HT1080 (cell line): Measurements from ENCODE around the gene CENPP. TPM values are rescaled to one million over a fixed set of nuclear protein-coding genes. Genes with fewer than 3 reads are reported as not detected.

Source experiments
- DNase-seq: peaks from one replicate; pipeline ENCODE4 v3.0.0-alpha.2; 2015; ENCODE audit warnings: low read depth
- total RNA-seq: library from RNA; depleted of rRNA; stranded (reverse); fragments of >200 nt; shearing (Covaris generic); gene quantifications from 2 replicates; pipeline ENCODE4 v1.2.3, GENCODE V29; 2014

CENPP gene
- total RNA-seq, 1 experiment from 2014 or later = 16.0 TPM

DNA sequence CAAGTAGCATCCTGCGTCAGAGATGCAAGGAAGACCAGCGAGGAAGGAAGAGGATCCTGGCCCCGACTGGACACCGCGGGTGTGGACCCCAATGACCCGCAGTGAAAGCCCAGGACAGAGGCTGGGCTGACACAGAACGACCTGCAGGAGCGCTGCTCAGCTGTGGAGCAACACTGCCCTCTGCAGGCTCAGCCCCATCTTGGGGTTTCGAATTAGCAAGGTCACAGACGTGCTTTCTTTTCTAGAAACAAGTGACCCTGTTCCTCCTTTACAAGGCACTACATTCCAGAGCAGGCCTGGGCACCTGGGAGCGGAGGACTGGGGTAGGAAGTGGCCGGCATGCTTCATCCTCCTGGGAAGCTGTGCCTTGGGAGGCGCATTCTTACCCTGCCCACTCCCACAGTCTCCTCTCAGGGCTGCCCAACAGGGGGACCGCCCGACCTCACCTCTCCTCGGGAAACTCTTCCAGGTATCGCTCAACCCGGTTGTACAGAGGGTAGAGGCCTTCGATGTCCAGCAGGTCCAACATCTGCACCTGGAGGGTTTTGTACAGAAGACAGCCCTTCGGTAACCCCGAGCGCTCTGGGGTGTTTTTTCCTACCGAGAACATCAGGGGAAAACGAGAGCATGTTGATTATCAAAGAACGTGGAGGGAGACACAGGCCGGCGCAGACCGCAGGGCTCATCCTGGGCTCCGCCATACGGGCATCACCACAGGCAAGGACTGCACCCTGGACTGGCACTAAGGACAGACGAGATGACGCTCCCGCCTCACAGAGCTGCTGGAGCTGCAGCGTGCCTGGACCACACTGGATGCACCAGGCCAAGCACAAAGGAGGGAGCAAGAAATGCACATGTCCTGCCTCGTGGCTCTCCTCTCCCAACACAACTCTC lies 309.2 kb downstream of the CENPP start:
- peak; percentile 57 for DNase-seq

DNA sequence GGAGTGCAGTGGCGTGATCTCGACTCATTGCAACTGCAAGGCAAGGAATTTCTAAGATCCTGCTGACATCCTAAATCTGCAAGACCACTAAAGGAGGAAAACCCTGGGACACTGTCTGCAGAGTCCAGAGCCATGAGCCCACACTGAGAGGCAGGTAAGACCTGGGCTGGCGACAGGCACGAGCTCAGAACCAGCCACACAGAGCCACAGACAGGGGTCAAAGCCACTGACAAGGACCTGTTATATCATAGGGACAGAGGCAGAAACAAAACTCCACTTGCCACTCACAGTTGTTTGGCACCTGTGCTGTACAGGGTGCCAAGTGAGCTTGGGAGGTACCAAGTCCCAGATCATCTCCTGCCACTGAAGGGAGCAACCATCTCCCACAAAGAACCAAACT lies 310.0 kb downstream of the CENPP start:
- DNase-seq = no peak

GRCh38 chr9:92636627-92637026 lies 310.9 kb downstream of the CENPP start:
- no peak for DNase-seq

- DNase-seq = no peak
Measured at GRCh38 chr9:92637326-92637725, 311.6 kb downstream of the CENPP start.

DNA sequence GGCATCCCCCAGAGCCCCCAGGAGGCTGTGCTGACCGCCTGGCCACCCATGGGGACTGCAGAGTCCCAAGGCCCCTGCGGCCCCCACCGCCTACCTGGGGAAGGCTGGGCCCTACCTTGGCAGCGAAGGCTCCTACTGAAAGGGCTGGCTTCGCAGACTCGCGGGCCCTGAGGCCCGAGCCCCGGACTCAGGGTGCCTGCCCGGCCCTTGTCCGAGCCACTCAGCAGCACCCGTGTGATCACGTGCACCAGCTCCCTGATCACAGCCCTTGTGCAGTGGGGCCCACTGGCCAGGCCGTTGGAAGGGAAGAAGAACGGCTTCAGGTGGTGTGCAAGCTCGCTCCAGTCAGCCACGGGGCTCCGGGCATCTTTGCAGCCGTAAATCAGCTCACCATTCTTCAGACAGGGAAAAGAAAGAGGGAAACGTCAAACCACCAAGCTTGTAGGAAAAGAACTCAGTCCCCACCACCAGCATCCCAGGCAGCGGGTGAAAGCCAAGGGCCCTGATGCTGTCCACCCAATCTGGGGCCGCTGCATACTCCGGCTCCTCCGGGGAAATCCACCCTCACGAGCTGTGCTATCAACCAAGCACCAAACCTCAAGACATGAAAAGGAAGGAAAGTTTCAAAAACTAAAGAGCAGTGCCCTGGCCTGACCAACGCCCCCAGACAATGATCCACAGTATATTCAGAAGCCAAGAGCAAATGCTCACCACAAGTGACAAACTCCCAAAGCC lies 312.3 kb downstream of the CENPP start:
- DNase-seq = no peak

GRCh38 chr9:92638621-92639101 lies 312.9 kb downstream of the CENPP start:
- DNase-seq = no peak

- DNase-seq = no peak
Measured at GRCh38 chr9:92639124-92639523, 313.4 kb downstream of the CENPP start.

DNA sequence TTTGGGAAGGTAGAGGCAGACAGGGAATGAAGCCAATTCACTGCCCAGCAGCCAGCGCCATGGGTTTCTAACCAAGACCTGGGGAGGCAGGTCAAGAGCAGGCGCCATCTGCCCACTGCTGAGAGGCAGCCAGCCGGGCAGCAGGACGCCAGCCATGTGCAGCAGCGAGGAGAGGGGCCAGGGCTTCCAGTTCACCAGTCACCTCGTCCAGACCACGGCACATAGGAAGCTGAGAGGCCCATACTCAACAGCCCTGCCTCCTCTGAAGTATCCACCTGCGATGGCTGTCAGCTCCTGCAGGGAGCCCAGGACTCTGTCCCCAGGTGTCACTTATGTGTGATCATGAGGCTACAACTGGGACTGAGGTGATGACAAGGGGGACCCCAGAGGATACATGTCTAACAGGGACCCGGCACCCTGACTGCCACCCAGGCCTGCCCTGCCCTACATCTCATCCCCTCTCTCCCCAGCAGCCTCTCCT lies 314.1 kb downstream of the CENPP start:
- DNase-seq = no peak

DNA sequence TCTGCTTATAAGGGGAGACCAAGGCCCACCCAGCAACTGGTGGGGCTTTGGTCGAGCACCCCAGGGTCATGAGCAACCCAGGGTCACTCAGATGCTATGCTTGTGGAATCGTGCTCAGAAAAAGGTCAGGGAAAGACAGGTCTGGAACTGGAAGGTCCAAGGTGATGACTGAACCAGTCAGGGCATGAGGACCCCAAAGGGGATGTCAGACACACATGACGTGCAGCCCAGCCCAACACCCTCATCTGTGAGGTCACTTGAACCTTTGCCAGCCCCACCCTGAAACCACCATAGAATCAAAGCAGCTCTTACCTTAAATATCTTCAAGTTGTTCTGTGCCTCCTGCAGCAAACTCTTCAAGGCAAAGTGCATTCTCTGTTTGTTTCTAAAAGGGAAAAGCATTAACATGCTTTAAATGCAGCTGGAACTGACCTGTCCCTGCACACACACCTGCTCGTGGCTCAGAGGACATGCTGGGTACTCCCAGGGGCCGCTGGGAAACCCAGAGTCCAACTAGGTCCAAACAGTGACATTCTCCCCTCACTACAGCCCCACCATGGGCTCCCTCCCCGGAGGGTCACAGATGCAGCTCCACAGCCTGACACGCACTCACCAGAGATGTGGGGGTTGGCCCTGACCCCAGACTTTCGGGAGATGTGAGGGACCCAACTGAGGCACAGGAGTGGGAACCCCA lies 314.8 kb downstream of the CENPP start:
- DNase-seq = no peak

GRCh38 chr9:92641092-92641809 lies 315.5 kb downstream of the CENPP start:
- DNase-seq = no peak

GRCh38 chr9:92642041-92642451 lies 316.3 kb downstream of the CENPP start:
- DNase-seq = no peak

- no peak for DNase-seq
Measured at GRCh38 chr9:92642564-92642963, 316.8 kb downstream of the CENPP start.

DNA sequence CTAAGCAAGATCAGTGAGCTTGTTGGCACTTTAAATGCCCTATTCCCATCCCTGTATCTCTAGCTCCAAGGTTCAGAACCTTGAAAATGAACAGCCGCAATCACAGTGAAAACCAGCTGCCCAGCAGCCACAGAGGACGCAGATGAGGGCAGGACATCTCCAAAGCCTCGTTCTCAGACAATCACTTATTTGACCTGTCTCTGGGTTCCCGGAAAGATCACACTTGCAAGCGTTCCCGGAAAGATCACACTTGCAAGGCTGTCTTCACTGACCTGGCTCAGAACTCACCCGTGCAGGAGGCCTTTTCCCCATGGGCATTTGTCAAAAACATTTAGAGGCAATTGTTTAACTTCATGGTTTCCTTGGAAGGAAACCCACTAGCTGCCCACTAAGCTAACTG lies 318.5 kb downstream of the CENPP start:
- DNase-seq = no peak

GRCh38 chr9:92645041-92645440 lies 319.3 kb downstream of the CENPP start:
- DNase-seq = no peak

DNA sequence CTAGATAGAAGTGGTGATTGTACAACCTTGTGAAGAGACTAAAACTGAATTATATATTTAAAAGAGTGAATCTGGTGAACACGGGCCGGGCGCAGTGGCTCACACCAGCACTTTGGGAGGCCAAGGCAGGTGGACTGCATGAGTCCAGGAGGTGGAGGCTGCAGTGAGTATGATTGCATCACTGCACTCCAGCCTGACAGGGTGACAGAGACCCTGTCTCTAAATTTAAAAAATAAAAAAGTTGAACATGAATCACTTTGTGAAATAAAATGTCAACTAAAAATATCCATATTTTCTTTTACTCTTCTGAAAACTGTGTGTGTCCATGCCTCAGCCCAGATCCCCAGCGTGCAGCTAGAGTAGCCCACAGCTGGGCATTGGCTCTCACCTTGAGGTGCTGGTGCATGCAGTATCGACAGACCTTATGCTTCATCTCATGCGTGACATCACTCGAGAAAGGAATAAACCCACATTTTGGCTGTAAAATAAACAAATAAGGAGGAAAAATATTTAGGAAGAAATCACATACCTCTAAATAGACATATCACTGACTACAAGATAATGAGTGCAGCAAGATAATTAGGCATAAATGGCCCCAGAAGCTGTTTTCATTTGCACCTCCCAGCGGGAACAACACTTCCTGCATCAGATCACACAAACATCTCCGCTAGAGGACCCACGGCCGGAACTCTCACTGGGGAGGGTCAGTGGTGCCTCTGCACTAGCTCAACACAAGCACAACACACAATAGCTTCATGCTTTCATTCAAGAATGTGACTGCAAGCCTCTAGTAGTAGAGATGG lies 322.1 kb downstream of the CENPP start:
- no peak for DNase-seq

- no peak for DNase-seq
Measured at GRCh38 chr9:92648474-92648971, 322.8 kb downstream of the CENPP start.

DNA sequence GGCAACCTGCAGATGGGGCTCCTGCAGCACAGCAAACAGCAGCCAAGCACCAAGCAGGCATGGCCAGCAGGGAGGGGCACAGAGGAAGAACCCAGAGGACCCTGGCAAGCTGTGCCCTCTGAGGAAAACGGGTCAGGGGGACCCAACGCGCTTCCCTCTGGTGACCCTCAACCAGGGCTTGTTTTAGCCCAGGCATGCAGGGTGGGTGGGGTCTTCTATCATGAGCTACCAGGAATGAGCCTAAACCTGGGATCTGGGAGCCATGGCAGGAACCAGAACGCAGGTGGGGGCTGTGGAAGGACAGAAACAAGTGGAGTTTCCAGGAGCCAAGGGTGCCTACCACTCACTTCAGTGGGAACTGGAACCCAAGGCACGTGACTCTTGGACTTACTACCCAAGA lies 323.3 kb downstream of the CENPP start:
- no peak for DNase-seq

DNA sequence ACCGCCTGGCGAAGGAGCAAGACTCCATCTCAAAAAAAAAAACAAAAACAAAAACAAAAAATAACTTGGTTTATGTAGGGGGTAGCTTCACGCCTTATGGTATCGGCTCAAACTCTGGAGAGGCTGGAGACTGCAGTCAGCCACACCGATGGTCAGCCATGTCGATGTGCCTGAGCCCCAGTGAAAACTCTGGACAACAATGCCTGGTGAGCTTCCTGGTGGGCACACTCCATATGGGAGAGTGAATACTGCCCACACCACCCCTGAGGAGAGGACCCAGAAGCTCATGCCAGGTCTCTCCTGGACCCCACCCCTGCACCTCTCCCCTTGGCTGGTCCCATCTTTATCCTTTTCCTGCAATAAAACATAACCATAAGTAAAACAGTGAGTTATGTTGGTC lies 324.5 kb downstream of the CENPP start:
- DNase-seq = no peak

DNA sequence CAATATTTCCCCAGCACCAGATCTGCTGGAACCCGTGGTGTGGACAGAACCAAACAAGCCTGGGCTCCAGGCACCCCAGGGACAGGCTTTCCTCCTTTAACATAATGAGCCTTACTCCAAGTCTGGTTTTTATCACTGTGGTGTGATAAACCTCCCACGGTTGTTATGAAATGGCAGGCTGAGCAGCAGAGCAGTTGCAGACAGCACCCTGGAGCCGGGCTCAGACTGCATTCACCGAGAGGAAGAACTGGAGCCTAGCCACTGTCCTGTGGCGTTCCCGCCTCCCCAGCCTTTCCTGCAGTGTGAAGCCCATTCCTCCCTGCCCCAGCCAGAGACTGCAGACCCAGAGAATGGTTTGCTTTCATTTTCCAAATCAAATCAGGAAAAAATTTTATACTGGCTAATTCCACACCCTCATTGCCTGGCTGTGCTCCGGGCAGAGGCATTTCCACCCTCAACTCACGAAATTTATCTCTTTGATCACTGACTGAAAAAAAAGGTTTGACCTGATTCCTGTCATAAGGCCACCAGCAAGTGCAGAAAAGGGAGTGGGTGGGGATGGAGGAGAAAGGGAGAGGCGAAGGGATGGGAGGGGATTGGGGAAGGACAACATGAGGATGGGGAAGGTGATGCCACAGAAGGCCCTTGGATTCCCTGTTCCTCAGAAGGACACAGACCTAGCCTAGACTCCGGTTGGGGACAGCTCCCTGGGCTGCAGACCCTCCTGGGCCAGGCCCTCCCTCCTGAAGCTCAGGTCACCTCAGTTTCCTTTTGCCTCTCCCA lies 325.3 kb downstream of the CENPP start:
- no peak for DNase-seq
